Ovary (tissue), 9 donors: Measurements from ENCODE around the gene INPP1. TPM values are rescaled to one million over a fixed set of nuclear protein-coding genes. Genes with fewer than 3 reads are reported as not detected.
"Not testable (repeated sequence)": the region's sequence is repeated elsewhere in the genome, so short reads cannot be mapped to it uniquely, and the experiment has no call there.

Experiments used
- DNase-seq, 5 donors: peaks; one replicate each; pipeline ENCODE4 v3.0.0-alpha.2; 2019 to 2020
- H3K27ac ChIP-seq, 2 donors: fragments of 200-600 bp; one replicate each; pipeline versions ENCODE4 v1.5.1 to v1.8.0; 2019 to 2022
- H3K27me3 ChIP-seq: fragments of 200-600 bp; one replicate; pipeline ENCODE4 v1.8.0; 2022
- H3K36me3 ChIP-seq: fragments of 200-600 bp; sonication (generic); one replicate; pipeline ENCODE4 v1.5.1; 2019
- H3K4me1 ChIP-seq: one replicate; pipeline ENCODE4 v1.8.1; 2013; ENCODE audit warnings: mild to moderate bottlenecking, moderate library complexity; ENCODE audit not compliant: insufficient read depth
- H3K4me3 ChIP-seq: fragments of 200-600 bp; sonication (generic); one replicate; pipeline ENCODE4 v1.5.1; 2017
- H3K9me3 ChIP-seq, 2 donors: fragments of 200-600 bp in 1 of 2; sonication (generic) in 1 of 2; one replicate each; pipeline versions ENCODE4 v1.5.1 to v1.8.1; 2013 to 2019; ENCODE audit warnings: mild to moderate bottlenecking in 1 of 2, moderate library complexity in 1 of 2
- CTCF ChIP-seq, 3 donors: fragments of 450-650 bp in 2 of 3; fragments of 200-600 bp in 1 of 3; IDR thresholded peaks; one replicate each; pipeline versions ENCODE4 v1.5.1 to v1.8.0; 2016 to 2022; ENCODE audit warnings: antibody characterized with exemption in 3 of 3, mild to moderate bottlenecking in 1 of 3
- EP300 ChIP-seq: sonication (generic); formaldehyde crosslinking; IDR thresholded peaks from one replicate; pipeline ENCODE4 v1.6.1; 2017; ENCODE audit warnings: antibody characterized with exemption
- POLR2A ChIP-seq: fragments of 450-650 bp; IDR thresholded peaks from one replicate; pipeline ENCODE4 v1.6.1; 2017; ENCODE audit warnings: antibody characterized with exemption, mild to moderate bottlenecking, moderate library complexity
- WGBS, 3 donors: extraction: QIAGEN DNeasy Blood & Tissue Kit in 1 of 3; methylation state at CpG; one replicate each; pipeline versions ENCODE4 v1.1.5 to v1.1.7; 2013 to 2017; 5-methylcytosine and 5-hydroxymethylcytosine counted together
- intact Hi-C, 4 donors: fragments of 100-400 bp; cut with DNase I; formaldehyde crosslinking; loops; one replicate each; pipeline versions ENCODE4 v1.11.0 to v1.15.1; 2022 to 2023
- polyA plus RNA-seq, 2 donors: library from polyadenylated mRNA; stranded (reverse); fragments of 200-250 nt in 1 of 2; fragments of 350-450 nt in 1 of 2; fragmentation: Illumina TruSeq in 1 of 2; extraction: RNeasy Lipid Tissue Mini Kit (QIAGEN cat#74804) in 1 of 2; gene quantifications; one replicate each; pipeline ENCODE4 v1.2.3, GENCODE V29; 2013 to 2014
- total RNA-seq, 7 donors: library from RNA; depleted of rRNA in 2 of 7; stranded (reverse); fragments of >200 nt in 2 of 7; fragmentation: NEBNext Ultra II Directional in 3 of 7; extraction: Animal tissue kit (Norgen Biotek cat#: 25700) in 3 of 7; gene quantifications; one replicate each; pipeline versions ENCODE4 v1.1.0 to v1.2.4, GENCODE V29; 2016 to 2023
- donor health status: DM: no; HTN: no; CAD: no; lungs with moderate emphysema.
- donor health status: DM: no; HTN: no; CAD: no.
- donor health status: Bipolar disorder and iron deficiency.
- donor health status: DM: yes; HTN: yes; CAD: no.
- donor health status: DM: no; HTN: no; CAD: no.
- donor health status: DM: yes; HTN: yes; CAD: no.

INPP1 gene
- total and polyA plus RNA-seq, 9 donors = 3.5 to 51.2 (median 12.7) TPM

- Histone ChIP-seq H3K4me3 (no peak overlapping the region), H3K36me3 (no peaks in the 10 kb centered on the region), H3K4me1 (no peaks in the 10 kb centered on the region), H3K27ac (no peak overlapping the region), H3K9me3 (no peaks in the 10 kb centered on the region), H3K27me3 (no peaks in the 10 kb centered on the region)
- intact Hi-C loops = loop anchor here in 1 of 4 donors (10.0 kb wide), 1 partner anchor 46 kb away; no protein-coding TSS in a partner anchor
- DNase-seq = no peak
- WGBS, 3 donors = 83 to 89% (median 89%) methylated on average over 3 of the region's 3 CpGs
- TF ChIP-seq POLR2A (no peak), CTCF (IDR thresholded peaks at IDR 0.05) (no peak), EP300 (no peak)
These were observed 14.7 kb upstream of the INPP1 start for GRCh38 chr2:190328573-190329147.

- WGBS, 3 donors = 19 to 35% (median 27%) methylated on average over 8 of the region's 8 CpGs
- no peak for DNase-seq
- Histone ChIP-seq H3K27ac (no peak overlapping the region), H3K27me3 (no peaks in the 10 kb centered on the region), H3K36me3 (no peaks in the 10 kb centered on the region), H3K4me3 (no peak overlapping the region), H3K9me3 (no peaks in the 10 kb centered on the region), H3K4me1 (no peaks in the 10 kb centered on the region)
- TF ChIP-seq POLR2A (no peak), CTCF (IDR thresholded peaks at IDR 0.05) (no peak), EP300 (no peak)
- intact Hi-C loops = no loop called here
These were observed 10.0 kb upstream of the INPP1 start for GRCh38 chr2:190333395-190333794.

- no peaks in the 10 kb centered on the region for H3K4me1 ChIP-seq
- DNase-seq = no peak
- TF ChIP-seq EP300 (no peak), POLR2A (no peak), CTCF (IDR thresholded peaks at IDR 0.05) (no peak)
- WGBS, 3 donors = 64 to 75% (median 72%) methylated on average over 2 of the region's 2 CpGs
- no peak overlapping the region for H3K4me3 ChIP-seq
- no peaks in the 10 kb centered on the region for H3K36me3 ChIP-seq
- no peaks in the 10 kb centered on the region for H3K27me3 ChIP-seq
- no peak overlapping the region for H3K27ac ChIP-seq
- H3K9me3 ChIP-seq = no peaks in the 10 kb centered on the region
- intact Hi-C loops = no loop called here
These were observed 9.5 kb upstream of the INPP1 start for GRCh38 chr2:190333928-190334327.

- DNase-seq = no peak
- no peaks in the 10 kb centered on the region for H3K9me3 ChIP-seq
- H3K4me1 ChIP-seq = no peaks in the 10 kb centered on the region
- no peak overlapping the region for H3K4me3 ChIP-seq
- no peak for TF ChIP-seq POLR2A
- intact Hi-C loops = no loop called here
- WGBS, 3 donors = 48 to 56% (median 53%) methylated on average over 8 of the region's 8 CpGs
- no peaks in the 10 kb centered on the region for H3K36me3 ChIP-seq
- H3K27ac ChIP-seq = no peak overlapping the region
- no peaks in the 10 kb centered on the region for H3K27me3 ChIP-seq
These were observed 8.7 kb upstream of the INPP1 start for GRCh38 chr2:190334479-190335224.

- DNase-seq = no peak
- Histone ChIP-seq H3K4me1 (no peaks in the 10 kb centered on the region), H3K4me3 (no peak overlapping the region), H3K27ac (no peak overlapping the region), H3K27me3 (no peaks in the 10 kb centered on the region), H3K36me3 (no peaks in the 10 kb centered on the region), H3K9me3 (no peaks in the 10 kb centered on the region)
- intact Hi-C loops = no loop called here
- no peak for TF ChIP-seq POLR2A
- TF ChIP-seq EP300 = no peak
- no peak for TF ChIP-seq CTCF (IDR thresholded peaks at IDR 0.05)
These were observed 8.2 kb upstream of the INPP1 start for GRCh38 chr2:190335225-190335559.

- H3K27ac ChIP-seq, H3K9me3 ChIP-seq: not testable (repeated sequence)
- 90 to 95% (median 94%) methylated on average over 4 of the region's 4 CpGs for WGBS, 3 donors
These were observed 7.8 kb upstream of the INPP1 start for GRCh38 chr2:190335584-190335983.

More at GRCh38 chr2:190335584-190335983, 7.8 kb upstream of the INPP1 start:
- intact Hi-C loops, DNase-seq, H3K4me1 ChIP-seq, H3K4me3 ChIP-seq, H3K27me3 ChIP-seq, H3K36me3 ChIP-seq: not testable (repeated sequence)
